ENCODE results near the gene NOL12. TPM values are rescaled to one million over a fixed set of nuclear protein-coding genes. Genes with fewer than 3 reads are reported as not detected.
A peak's percentile ranks its signal among the peaks of the same experiment; 100 is the strongest.

Gene NOL12
- 10 to 100 TPM; 16.3 to 29.1 (median 20.2) TPM for total RNA-seq

GRCh38 chr22:37686002-37686982 is at the start of gene NOL12:
TSS of gene NOL12 (plus strand) at chr22:37686343. CDS start at chr22:37686393, 50 bp downstream.
- no peak for TF ChIP-seq EP300 (IDR thresholded peaks at IDR 0.05)
- peak; percentile 51 for TF ChIP-seq POLR2AphosphoS5 (IDR thresholded peaks at IDR 0.05)
- peak; percentile 20 to 39 for TF ChIP-seq POLR2A (IDR thresholded peaks at IDR 0.05)
- TF ChIP-seq, protein P1, sequence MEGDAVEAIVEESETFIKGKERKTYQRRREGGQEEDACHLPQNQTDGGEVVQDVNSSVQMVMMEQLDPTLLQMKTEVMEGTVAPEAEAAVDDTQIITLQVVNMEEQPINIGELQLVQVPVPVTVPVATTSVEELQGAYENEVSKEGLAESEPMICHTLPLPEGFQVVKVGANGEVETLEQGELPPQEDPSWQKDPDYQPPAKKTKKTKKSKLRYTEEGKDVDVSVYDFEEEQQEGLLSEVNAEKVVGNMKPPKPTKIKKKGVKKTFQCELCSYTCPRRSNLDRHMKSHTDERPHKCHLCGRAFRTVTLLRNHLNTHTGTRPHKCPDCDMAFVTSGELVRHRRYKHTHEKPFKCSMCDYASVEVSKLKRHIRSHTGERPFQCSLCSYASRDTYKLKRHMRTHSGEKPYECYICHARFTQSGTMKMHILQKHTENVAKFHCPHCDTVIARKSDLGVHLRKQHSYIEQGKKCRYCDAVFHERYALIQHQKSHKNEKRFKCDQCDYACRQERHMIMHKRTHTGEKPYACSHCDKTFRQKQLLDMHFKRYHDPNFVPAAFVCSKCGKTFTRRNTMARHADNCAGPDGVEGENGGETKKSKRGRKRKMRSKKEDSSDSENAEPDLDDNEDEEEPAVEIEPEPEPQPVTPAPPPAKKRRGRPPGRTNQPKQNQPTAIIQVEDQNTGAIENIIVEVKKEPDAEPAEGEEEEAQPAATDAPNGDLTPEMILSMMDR (IDR thresholded peaks at IDR 0.05): peak in 3 of 4 experiments; percentile 7 to 49 (median 18)
- Histone ChIP-seq H3K36me3 (peaks cover 0 to 36% of the 10 kb centered on the region in 2 donors), H3K4me3 (peak within 1 kb of the TSS; percentile 70 to 84), H3K4me1 (peaks cover 0 to 32% (median 12%) of the 10 kb centered on the region in 3 donors), H3K9me3 (no peaks in the 10 kb centered on the region), H3K27me3 (no peaks in the 10 kb centered on the region), H3K27ac (peak within 1 kb of the TSS; percentile 52 to 91 (median 89))
- ATAC-seq: peak; percentile 92
- 1 to 2% methylated on average over 23 to 33 of the region's 62 CpGs for WGBS, 2 donors (ENCODE audit: low coverage in 1 of 2)

DNA sequence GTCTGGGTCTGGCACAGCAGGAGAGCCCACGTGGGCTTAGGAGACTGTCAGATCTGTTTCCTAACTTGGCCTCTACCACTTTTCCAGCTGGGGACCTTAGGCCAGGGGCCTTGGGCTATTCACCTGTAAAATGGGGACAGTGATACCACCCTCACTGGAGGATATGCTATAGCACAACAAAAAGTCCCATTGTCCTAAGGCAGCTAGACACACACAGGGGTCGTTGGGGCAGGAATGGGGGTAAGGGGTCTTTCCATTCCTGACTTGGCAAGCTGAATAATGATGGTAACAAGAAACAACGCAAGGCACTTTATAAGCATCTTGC is 49.2 kb upstream of the NOL12 start:
- no peak overlapping the region for H3K4me3 ChIP-seq
- 81% methylated on average over 3 of the region's 3 CpGs; no CpG with 5 or more reads in 1 of the 2 donors for WGBS, 2 donors (ENCODE audit: low coverage in 1 of 2)
- peaks cover 0 to 79% (median 41%) of the 10 kb centered on the region in 3 donors for H3K4me1 ChIP-seq
- no peak overlapping the region for H3K27ac ChIP-seq
- peaks cover 31% of the 10 kb centered on the region for H3K27me3 ChIP-seq
- H3K36me3 ChIP-seq: peaks cover 0 to 12% of the 10 kb centered on the region in 2 donors
- no peaks in the 10 kb centered on the region for H3K9me3 ChIP-seq
- no peak for ATAC-seq
- TF ChIP-seq, protein P1 (IDR thresholded peaks at IDR 0.05): no peak
- TF ChIP-seq EP300 (IDR thresholded peaks at IDR 0.05) (no peak), POLR2AphosphoS5 (IDR thresholded peaks at IDR 0.05) (no peak), POLR2A (IDR thresholded peaks at IDR 0.05) (no peak)

- H3K9me3 ChIP-seq: no peaks in the 10 kb centered on the region
- TF ChIP-seq EP300 (IDR thresholded peaks at IDR 0.05) (no peak), POLR2A (IDR thresholded peaks at IDR 0.05) (no peak), POLR2AphosphoS5 (IDR thresholded peaks at IDR 0.05) (no peak)
- TF ChIP-seq, protein P1 (IDR thresholded peaks at IDR 0.05): no peak
- peak overlapping the region in 2 of 4 donors; percentile 38 to 68 for H3K27ac ChIP-seq
- peaks cover 0 to 74% (median 38%) of the 10 kb centered on the region in 3 donors for H3K4me1 ChIP-seq
- 53 to 73% methylated on average over 3 of the region's 11 CpGs for WGBS, 2 donors (ENCODE audit: low coverage in 1 of 2)
- H3K36me3 ChIP-seq: no peaks in the 10 kb centered on the region
- peaks cover 37% of the 10 kb centered on the region for H3K27me3 ChIP-seq
- peak overlapping the region in 1 of 2 donors; percentile 58 for H3K4me3 ChIP-seq
- ATAC-seq: no peak
These were observed 47.6 kb upstream of the NOL12 start for GRCh38 chr22:37638391-37639069.

GRCh38 chr22:37639070-37639760 is 46.9 kb upstream of the NOL12 start, which contains the start of gene SH3BP1:
TSS of gene SH3BP1 (plus strand) at chr22:37639669. CDS start at chr22:37639788, 119 bp downstream.
- Histone ChIP-seq H3K4me1 (peaks cover 0 to 70% (median 33%) of the 10 kb centered on the region in 3 donors), H3K9me3 (no peaks in the 10 kb centered on the region), H3K4me3 (peak within 1 kb of the TSS; percentile 20 to 58), H3K27ac (peak within 1 kb of the TSS in 3 of 4 donors; percentile 38 to 68 (median 45)), H3K36me3 (no peaks in the 10 kb centered on the region), H3K27me3 (peaks cover 37% of the 10 kb centered on the region)
- peak; percentile 29 for ATAC-seq
- TF ChIP-seq EP300 (IDR thresholded peaks at IDR 0.05): no peak
- TF ChIP-seq POLR2AphosphoS5 (IDR thresholded peaks at IDR 0.05): no peak
- TF ChIP-seq, protein P1 (IDR thresholded peaks at IDR 0.05): no peak
- WGBS, 2 donors (ENCODE audit: low coverage in 1 of 2): no CpG with 5 or more reads among the region's 57 CpGs

Measured in gastroesophageal sphincter (tissue), 4 donors.